GM12878 (cell line): ENCODE measurements around the gene DQX1. TPM values are rescaled to one million over a fixed set of nuclear protein-coding genes. Genes with fewer than 3 reads are reported as not detected.

Experiments
- ATF3 ChIP-seq: IDR thresholded peaks from 2 replicates; pipeline ENCODE4 v1.6.1; 2011; ENCODE audit warnings: low read depth, mild to moderate bottlenecking, low read length, moderate library complexity, borderline replicate concordance; ENCODE audit errors: extremely low read depth
- BMI1 ChIP-seq: fragments of 450-650 bp; IDR thresholded peaks from 2 replicates; pipeline ENCODE4 v1.6.1; 2016; ENCODE audit warnings: mild to moderate bottlenecking, moderate library complexity, borderline replicate concordance
- CBX3 ChIP-seq: fragments of 200-600 bp; sonication (generic); IDR thresholded peaks from 2 replicates; pipeline ENCODE4 v1.6.1; 2016; ENCODE audit warnings: low read depth, borderline replicate concordance
- GATAD2B ChIP-seq: fragments of 450-650 bp; conservative IDR thresholded peaks from 2 replicates; pipeline ENCODE4 v1.6.1; 2017; ENCODE audit warnings: low read depth, mild to moderate bottlenecking, moderate library complexity
- HDAC6 ChIP-seq: fragments of 200-600 bp; sonication (generic); IDR thresholded peaks from one replicate; pipeline ENCODE4 v1.8.0; 2017; ENCODE audit warnings: antibody characterized with exemption; ENCODE audit not compliant: unreplicated experiment
- IKZF1 ChIP-seq: fragments of 450-650 bp; conservative IDR thresholded peaks from 2 replicates; pipeline ENCODE4 v1.6.1; 2017; ENCODE audit warnings: antibody characterized with exemption, mild to moderate bottlenecking
- MXI1 ChIP-seq: fragments of 150-350 bp; IDR thresholded peaks from 2 replicates; pipeline ENCODE4 v1.6.1; 2011; ENCODE audit warnings: low read depth, mild to moderate bottlenecking, inconsistent platforms, low read length, improper control_type of control experiment
- NR2C1 ChIP-seq: fragments of 450-650 bp; IDR thresholded peaks from 2 replicates; pipeline ENCODE4 v1.6.1; 2017; ENCODE audit warnings: antibody characterized with exemption, mild to moderate bottlenecking, moderate library complexity
- NR2C2 ChIP-seq: IDR thresholded peaks from 2 replicates; pipeline ENCODE4 v1.6.1; 2011; ENCODE audit warnings: borderline replicate concordance, low read depth; ENCODE audit not compliant: control insufficient read depth, insufficient read length
- PML ChIP-seq: IDR thresholded peaks from 2 replicates; pipeline ENCODE4 v1.6.1; 2012; ENCODE audit warnings: low read length, inconsistent platforms
- RAD51 ChIP-seq: fragments of 450-650 bp; IDR thresholded peaks from 2 replicates; pipeline ENCODE4 v1.6.1; 2016; ENCODE audit warnings: moderate library complexity, mild to moderate bottlenecking, inconsistent platforms
- TAF1 ChIP-seq: IDR thresholded peaks from 2 replicates; pipeline ENCODE4 v1.6.1; 2011; ENCODE audit warnings: mild to moderate bottlenecking, low read depth, low read length, borderline replicate concordance
- TCF12 ChIP-seq: IDR thresholded peaks from 2 replicates; pipeline ENCODE4 v1.6.1; 2011; ENCODE audit warnings: low read depth, mild to moderate bottlenecking, low read length
- TCF7 ChIP-seq: IDR thresholded peaks from 2 replicates; pipeline ENCODE4 v1.6.1; 2014; ENCODE audit warnings: antibody characterized with exemption, borderline replicate concordance
- WRNIP1 ChIP-seq: IDR thresholded peaks from 2 replicates; pipeline ENCODE4 v1.6.1; 2011; ENCODE audit warnings: low read depth, low read length, improper control_type of control experiment, borderline replicate concordance
- YBX1 ChIP-seq: fragments of 450-650 bp; IDR thresholded peaks from 2 replicates; pipeline ENCODE4 v1.6.1; 2016; ENCODE audit warnings: antibody characterized with exemption
- YY1 ChIP-seq: IDR thresholded peaks from 2 replicates; pipeline ENCODE4 v1.6.1; 2011; ENCODE audit warnings: low read depth, mild to moderate bottlenecking, low read length
- ZBTB11 ChIP-seq: fragments of 450-650 bp; formaldehyde crosslinking; IDR thresholded peaks from 2 replicates; pipeline ENCODE4 v1.5.0; 2022; ENCODE audit warnings: mild to moderate bottlenecking, missing genetic modification characterization
- ZSCAN29 ChIP-seq: fragments of 450-650 bp; IDR thresholded peaks from 2 replicates; pipeline ENCODE4 v1.6.1; 2017; ENCODE audit warnings: mild to moderate bottlenecking, moderate library complexity
- polyA plus RNA-seq, 11 experiments: library from polyadenylated mRNA; depleted of rRNA in 4 of 11; unstranded in 6 of 11; stranded (reverse) in 5 of 11; fragments of >200 nt; fragmentation: Nextera tagmentation in 4 of 11; fragmentation: Illumina TruSeq in 1 of 11; extraction: Ambion mirVana in 4 of 11; extraction: Trizol in 1 of 11; gene quantifications; 1 replicate in 1 of 11; 2 replicates in 10 of 11; pipeline versions ENCODE4 v1.2.1 to v1.2.3, GENCODE V29; 2011 to 2016; ENCODE audit warnings: inconsistent platforms in 2 of 11, missing spikeins in 2 of 11, low read depth in 1 of 11
- total RNA-seq, 4 experiments: library from RNA; depleted of rRNA in 3 of 4; stranded (reverse); fragments of >200 nt in 3 of 4; fragmentation: Illumina TruSeq in 1 of 4; extraction: Trizol in 1 of 4; gene quantifications; 2 replicates each; pipeline versions ENCODE4 v1.2.1 to v1.2.3, GENCODE V29; 2013 to 2021
- TF ChIP-seq, protein P1 (sequence below): fragments of 450-650 bp; formaldehyde crosslinking; IDR thresholded peaks from 2 replicates; pipeline ENCODE4 v1.4.0; 2022; ENCODE audit warnings: mild to moderate bottlenecking, moderate library complexity
- TF ChIP-seq, protein P2 (sequence below): fragments of 450-650 bp; IDR thresholded peaks from 2 replicates; pipeline ENCODE4 v1.6.1; 2017; ENCODE audit warnings: mild to moderate bottlenecking

Gene DQX1
- total and polyA plus RNA-seq, 10 of the 15 experiments (the other 5 are each of a cell fraction or from before 2014, with no cell fraction given): 0.34 to 2.1 (median 0.86) TPM

DNA sequence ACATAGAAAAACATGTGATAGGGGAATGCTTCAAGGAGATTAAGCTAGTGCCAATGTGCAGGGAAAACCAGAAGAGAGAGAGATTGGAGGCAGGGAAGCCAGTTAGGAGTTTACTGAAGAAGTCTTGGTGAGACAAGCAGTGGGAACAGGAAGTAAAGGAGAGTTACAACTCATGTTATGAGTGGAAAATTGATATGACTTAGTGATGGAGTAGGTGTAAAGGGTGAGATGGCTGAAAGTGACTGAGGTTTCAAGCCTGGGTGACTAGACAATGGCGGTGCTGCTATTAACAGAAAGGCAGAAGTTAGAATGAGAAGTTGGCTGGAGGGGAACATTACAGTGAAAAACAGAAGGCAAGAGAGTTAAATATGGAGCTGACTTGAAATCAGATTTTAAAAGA is 45.0 kb upstream of the DQX1 start (continued):
- TF ChIP-seq NR2C1: no peak
- no peak for TF ChIP-seq MXI1
- peak; percentile 53; the same call in 1 of the 2 replicates for TF ChIP-seq TAF1
- no peak; the same call in 1 of the 2 replicates for TF ChIP-seq GATAD2B
- TF ChIP-seq YBX1: no peak
- TF ChIP-seq TCF12: peak; percentile 61; the same call in 1 of the 2 replicates
- TF ChIP-seq ATF3: no peak
- TF ChIP-seq IKZF1: peak; percentile 94
- no peak for TF ChIP-seq ZSCAN29
- TF ChIP-seq PML: peak; percentile 79
- TF ChIP-seq RAD51: peak; percentile 44; the same call in 1 of the 2 replicates
- TF ChIP-seq BMI1: peak; percentile 69; the same call in 1 of the 2 replicates
- TF ChIP-seq, protein P1, sequence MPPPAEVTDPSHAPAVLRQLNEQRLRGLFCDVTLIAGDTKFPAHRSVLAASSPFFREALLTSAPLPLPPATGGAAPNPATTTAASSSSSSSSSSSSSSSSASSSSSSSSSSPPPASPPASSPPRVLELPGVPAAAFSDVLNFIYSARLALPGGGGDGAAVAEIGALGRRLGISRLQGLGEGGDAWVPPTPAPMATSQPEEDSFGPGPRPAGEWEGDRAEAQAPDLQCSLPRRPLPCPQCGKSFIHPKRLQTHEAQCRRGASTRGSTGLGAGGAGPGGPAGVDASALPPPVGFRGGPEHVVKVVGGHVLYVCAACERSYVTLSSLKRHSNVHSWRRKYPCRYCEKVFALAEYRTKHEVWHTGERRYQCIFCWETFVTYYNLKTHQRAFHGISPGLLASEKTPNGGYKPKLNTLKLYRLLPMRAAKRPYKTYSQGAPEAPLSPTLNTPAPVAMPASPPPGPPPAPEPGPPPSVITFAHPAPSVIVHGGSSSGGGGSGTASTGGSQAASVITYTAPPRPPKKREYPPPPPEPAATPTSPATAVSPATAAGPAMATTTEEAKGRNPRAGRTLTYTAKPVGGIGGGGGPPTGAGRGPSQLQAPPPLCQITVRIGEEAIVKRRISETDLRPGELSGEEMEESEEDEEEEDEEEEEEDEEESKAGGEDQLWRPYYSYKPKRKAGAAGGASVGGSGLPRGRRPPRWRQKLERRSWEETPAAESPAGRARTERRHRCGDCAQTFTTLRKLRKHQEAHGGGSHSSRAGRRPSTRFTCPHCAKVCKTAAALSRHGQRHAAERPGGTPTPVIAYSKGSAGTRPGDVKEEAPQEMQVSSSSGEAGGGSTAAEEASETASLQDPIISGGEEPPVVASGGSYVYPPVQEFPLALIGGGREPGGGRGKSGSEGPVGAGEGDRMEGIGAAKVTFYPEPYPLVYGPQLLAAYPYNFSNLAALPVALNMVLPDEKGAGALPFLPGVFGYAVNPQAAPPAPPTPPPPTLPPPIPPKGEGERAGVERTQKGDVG (CRISPR knock-in tag): no peak
- TF ChIP-seq CBX3: no peak
- TF ChIP-seq NR2C2: no peak
- TF ChIP-seq HDAC6: no peak
- no peak for TF ChIP-seq ZBTB11 (CRISPR knock-in tag)
- TF ChIP-seq YY1: peak; percentile 95
- TF ChIP-seq, protein P2, sequence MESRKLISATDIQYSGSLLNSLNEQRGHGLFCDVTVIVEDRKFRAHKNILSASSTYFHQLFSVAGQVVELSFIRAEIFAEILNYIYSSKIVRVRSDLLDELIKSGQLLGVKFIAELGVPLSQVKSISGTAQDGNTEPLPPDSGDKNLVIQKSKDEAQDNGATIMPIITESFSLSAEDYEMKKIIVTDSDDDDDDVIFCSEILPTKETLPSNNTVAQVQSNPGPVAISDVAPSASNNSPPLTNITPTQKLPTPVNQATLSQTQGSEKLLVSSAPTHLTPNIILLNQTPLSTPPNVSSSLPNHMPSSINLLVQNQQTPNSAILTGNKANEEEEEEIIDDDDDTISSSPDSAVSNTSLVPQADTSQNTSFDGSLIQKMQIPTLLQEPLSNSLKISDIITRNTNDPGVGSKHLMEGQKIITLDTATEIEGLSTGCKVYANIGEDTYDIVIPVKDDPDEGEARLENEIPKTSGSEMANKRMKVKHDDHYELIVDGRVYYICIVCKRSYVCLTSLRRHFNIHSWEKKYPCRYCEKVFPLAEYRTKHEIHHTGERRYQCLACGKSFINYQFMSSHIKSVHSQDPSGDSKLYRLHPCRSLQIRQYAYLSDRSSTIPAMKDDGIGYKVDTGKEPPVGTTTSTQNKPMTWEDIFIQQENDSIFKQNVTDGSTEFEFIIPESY: no peak
- no peak for TF ChIP-seq TCF7
- TF ChIP-seq WRNIP1: no peak; the same call in 1 of the 2 replicates
